GM21447 (cell line): ENCODE measurements around the gene CUBN.

Experiments
- ATAC-seq: cut with Tn5 transposase; IDR thresholded peaks from one replicate; pipeline ENCODE4 v1.9.1; 2021; ENCODE audit not compliant: unreplicated experiment

Gene CUBN

GRCh38 chr10:17073725-17074540 is 55.7 kb downstream of the CUBN start:
- no peak for ATAC-seq

GRCh38 chr10:17068953-17069352 is 60.7 kb downstream of the CUBN start:
- ATAC-seq: no peak

GRCh38 chr10:17067376-17068264 is 62.0 kb downstream of the CUBN start:
- no peak for ATAC-seq

GRCh38 chr10:17066807-17067206 is 62.8 kb downstream of the CUBN start:
- no peak for ATAC-seq

- no peak for ATAC-seq
These were observed 63.6 kb downstream of the CUBN start for GRCh38 chr10:17066000-17066399.

- ATAC-seq: no peak
These were observed 64.3 kb downstream of the CUBN start for GRCh38 chr10:17065273-17065672.

- no peak for ATAC-seq
These were observed 65.2 kb downstream of the CUBN start for GRCh38 chr10:17064435-17064834.

- ATAC-seq: no peak
These were observed 66.6 kb downstream of the CUBN start for GRCh38 chr10:17062955-17063484.

GRCh38 chr10:17062493-17062892 is 67.1 kb downstream of the CUBN start:
- no peak for ATAC-seq

- no peak for ATAC-seq
These were observed 67.6 kb downstream of the CUBN start for GRCh38 chr10:17062009-17062408.

- no peak for ATAC-seq
These were observed 68.2 kb downstream of the CUBN start for GRCh38 chr10:17061418-17061817.

GRCh38 chr10:17060289-17060688 is 69.3 kb downstream of the CUBN start:
- no peak for ATAC-seq

GRCh38 chr10:17059197-17059688 is 70.4 kb downstream of the CUBN start:
- no peak for ATAC-seq

- no peak for ATAC-seq
These were observed 71.5 kb downstream of the CUBN start for GRCh38 chr10:17058093-17058492.

- no peak for ATAC-seq
These were observed 72.7 kb downstream of the CUBN start for GRCh38 chr10:17056781-17057428.

GRCh38 chr10:17053513-17053912 is 76.1 kb downstream of the CUBN start:
- ATAC-seq: no peak

- no peak for ATAC-seq
These were observed 76.5 kb downstream of the CUBN start for GRCh38 chr10:17053061-17053460.

- ATAC-seq: no peak
These were observed 77.8 kb downstream of the CUBN start for GRCh38 chr10:17051851-17052250.

GRCh38 chr10:17049195-17049594 is 80.4 kb downstream of the CUBN start:
- ATAC-seq: no peak

GRCh38 chr10:17047908-17048307 is 81.7 kb downstream of the CUBN start:
- no peak for ATAC-seq

GRCh38 chr10:17046989-17047388 is 82.6 kb downstream of the CUBN start:
- ATAC-seq: no peak
